ENCODE measurements around the gene LCOR. TPM values are rescaled to one million over a fixed set of nuclear protein-coding genes. Genes with fewer than 3 reads are reported as not detected.

Gene LCOR
- total RNA-seq, 4 donors from 2014 or later = 9.2 to 20.0 (median 14.6) TPM

DNA sequence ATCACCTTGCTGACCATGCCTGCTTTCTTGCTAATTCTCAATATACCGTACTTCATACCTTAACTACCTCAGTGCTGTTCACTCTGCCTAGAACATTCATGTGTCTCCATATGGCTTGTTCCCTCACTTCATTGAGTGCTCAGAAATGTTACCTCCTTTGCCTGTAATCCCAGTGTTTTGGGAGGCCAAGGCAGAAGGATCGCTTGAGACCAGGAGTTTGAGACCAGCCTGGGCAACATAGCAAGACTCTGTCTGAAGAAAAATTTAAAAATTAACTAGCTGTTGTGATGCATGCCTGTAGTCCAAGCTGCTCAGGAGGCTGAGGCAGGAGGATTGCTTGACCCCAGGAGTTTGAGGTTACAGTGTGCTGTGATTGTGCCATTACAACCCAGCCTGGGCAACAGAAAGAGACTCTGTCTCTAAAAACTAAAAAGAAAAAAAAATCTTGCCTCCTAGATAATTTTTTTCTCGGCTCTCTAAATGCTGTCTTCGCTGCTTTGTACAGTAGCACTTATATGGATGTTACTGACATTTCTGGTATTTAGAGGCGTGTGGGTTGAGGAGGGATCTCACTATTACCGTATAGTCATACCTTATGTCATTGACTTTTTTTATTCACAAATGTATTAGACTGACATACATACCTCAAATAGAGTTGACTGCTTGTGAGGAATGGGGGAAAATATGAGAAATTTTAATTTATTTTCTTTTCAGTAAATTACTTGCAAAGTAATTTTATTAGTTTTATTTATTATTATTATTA, 63.7 kb downstream of the LCOR start:
- TF ChIP-seq, protein P1, sequence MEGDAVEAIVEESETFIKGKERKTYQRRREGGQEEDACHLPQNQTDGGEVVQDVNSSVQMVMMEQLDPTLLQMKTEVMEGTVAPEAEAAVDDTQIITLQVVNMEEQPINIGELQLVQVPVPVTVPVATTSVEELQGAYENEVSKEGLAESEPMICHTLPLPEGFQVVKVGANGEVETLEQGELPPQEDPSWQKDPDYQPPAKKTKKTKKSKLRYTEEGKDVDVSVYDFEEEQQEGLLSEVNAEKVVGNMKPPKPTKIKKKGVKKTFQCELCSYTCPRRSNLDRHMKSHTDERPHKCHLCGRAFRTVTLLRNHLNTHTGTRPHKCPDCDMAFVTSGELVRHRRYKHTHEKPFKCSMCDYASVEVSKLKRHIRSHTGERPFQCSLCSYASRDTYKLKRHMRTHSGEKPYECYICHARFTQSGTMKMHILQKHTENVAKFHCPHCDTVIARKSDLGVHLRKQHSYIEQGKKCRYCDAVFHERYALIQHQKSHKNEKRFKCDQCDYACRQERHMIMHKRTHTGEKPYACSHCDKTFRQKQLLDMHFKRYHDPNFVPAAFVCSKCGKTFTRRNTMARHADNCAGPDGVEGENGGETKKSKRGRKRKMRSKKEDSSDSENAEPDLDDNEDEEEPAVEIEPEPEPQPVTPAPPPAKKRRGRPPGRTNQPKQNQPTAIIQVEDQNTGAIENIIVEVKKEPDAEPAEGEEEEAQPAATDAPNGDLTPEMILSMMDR (IDR thresholded peaks at IDR 0.05 in 4 of 5, conservative IDR thresholded peaks at IDR 0.05 in 1 of 5) = no peak
- no peak for TF ChIP-seq POLR2A (IDR thresholded peaks at IDR 0.05)

DNA sequence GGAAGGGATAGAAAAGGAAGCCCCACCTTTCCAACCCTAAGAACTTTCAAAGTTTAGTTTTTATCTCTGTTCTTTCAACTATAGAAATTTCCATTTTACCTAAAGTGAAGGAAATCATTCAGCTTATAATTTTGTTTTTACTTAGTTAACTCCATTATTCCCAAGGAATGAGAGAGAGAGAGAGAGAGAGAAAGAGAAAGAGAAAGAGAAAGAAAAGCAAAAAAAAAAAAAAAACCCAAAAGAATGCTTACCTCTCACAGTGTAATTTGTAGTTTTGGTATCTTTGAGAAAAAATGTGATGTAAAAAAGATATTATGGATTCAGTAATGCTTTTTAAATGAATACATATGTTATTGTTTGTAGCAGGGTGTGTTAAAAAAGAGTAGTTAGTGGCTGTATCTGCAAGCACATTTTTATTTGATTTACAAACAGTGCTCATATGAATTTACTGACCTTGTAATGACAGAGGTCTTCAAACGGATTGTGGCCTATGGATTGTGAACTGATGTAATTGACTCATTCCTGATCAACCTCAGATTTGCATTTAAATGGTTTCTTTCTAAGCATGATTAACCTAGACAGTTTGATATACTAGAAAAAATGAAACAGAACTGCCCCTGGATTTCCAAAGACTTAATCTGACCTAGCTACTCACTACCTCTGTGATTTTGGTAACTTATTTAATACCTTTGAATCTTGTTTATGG, 64.9 kb downstream of the LCOR start:
- TF ChIP-seq POLR2A (IDR thresholded peaks at IDR 0.05) = no peak
- TF ChIP-seq, protein P1 (IDR thresholded peaks at IDR 0.05 in 4 of 5, conservative IDR thresholded peaks at IDR 0.05 in 1 of 5) = no peak
- DNase-seq = no peak
- peaks cover 30 to 32% of the 10 kb centered on the region in 2 donors for H3K4me1 ChIP-seq
- intact Hi-C loops (cut with DNase I; ENCODE audit: low total_unique reads) (no loop called here), in situ Hi-C loops (cut with MboI; ENCODE audit: low sequenced_read_pairs in 4 of 4) (no loop called here)
- no peaks in the 10 kb centered on the region for H3K27me3 ChIP-seq
- H3K9me3 ChIP-seq = no peaks in the 10 kb centered on the region
- H3K27ac ChIP-seq = no peak overlapping the region
- no peak for ATAC-seq
- H3K4me3 ChIP-seq = no peak overlapping the region
- H3K36me3 ChIP-seq = no peaks in the 10 kb centered on the region

More for the DNA sequence above, 63.7 kb downstream of the LCOR start:
- Histone ChIP-seq H3K9me3 (no peaks in the 10 kb centered on the region), H3K36me3 (no peaks in the 10 kb centered on the region), H3K27me3 (no peaks in the 10 kb centered on the region), H3K4me1 (peaks cover 30 to 32% of the 10 kb centered on the region in 2 donors), H3K4me3 (no peak overlapping the region), H3K27ac (no peak overlapping the region)
- intact Hi-C loops (cut with DNase I; ENCODE audit: low total_unique reads) = no loop called here
- ATAC-seq = no peak
- in situ Hi-C loops (cut with MboI; ENCODE audit: low sequenced_read_pairs in 4 of 4) = no loop called here
- no peak for DNase-seq

- no peak for ATAC-seq
These were observed 70.0 kb downstream of the LCOR start for GRCh38 chr10:96902117-96902516.

DNA sequence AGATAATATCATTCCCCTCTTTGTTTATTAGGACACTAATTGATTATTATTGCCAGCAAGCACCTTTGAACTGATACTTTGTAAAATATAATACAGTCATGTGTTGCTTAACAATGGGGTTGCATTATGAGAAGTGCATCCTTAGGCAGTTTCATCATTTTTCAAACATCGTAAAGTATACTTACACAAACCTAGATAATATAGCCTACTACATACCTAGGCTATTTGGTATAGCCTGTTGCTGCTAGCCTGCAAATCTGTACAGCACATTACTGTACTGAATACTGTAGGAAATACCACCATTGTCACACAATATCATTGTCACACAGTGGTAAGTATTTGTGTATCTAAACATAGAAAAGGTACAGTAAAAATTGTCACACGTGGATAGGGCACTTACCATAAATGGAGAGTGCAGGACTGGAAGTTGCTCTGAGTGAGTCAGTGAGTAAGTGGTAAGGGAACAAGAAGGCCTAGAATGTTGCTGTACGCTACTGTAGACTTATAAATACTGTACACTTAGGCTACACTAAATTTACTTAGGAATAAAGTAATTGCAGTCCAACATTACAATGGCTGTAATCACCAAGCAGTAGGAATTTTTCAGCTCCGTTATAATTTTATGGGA, 70.7 kb downstream of the LCOR start:
- no peaks in the 10 kb centered on the region for H3K27me3 ChIP-seq
- H3K4me3 ChIP-seq = no peak overlapping the region
- H3K36me3 ChIP-seq = no peaks in the 10 kb centered on the region
- H3K27ac ChIP-seq = peak overlapping the region in 1 of 4 donors; percentile 38
- H3K9me3 ChIP-seq = no peaks in the 10 kb centered on the region
- DNase-seq = no peak
- peak; percentile 36 to 50 for ATAC-seq
- no peak for TF ChIP-seq POLR2A (IDR thresholded peaks at IDR 0.05)
- TF ChIP-seq, protein P1 (IDR thresholded peaks at IDR 0.05 in 4 of 5, conservative IDR thresholded peaks at IDR 0.05 in 1 of 5) = no peak
- in situ Hi-C loops (cut with MboI; ENCODE audit: low sequenced_read_pairs in 4 of 4) (no loop called here), intact Hi-C loops (cut with DNase I; ENCODE audit: low total_unique reads) (no loop called here)
- peaks cover 47 to 67% of the 10 kb centered on the region in 2 donors for H3K4me1 ChIP-seq

More at GRCh38 chr10:96902117-96902516, 70.0 kb downstream of the LCOR start:
- no peaks in the 10 kb centered on the region for H3K36me3 ChIP-seq
- TF ChIP-seq, protein P1 (IDR thresholded peaks at IDR 0.05 in 4 of 5, conservative IDR thresholded peaks at IDR 0.05 in 1 of 5) = no peak
- no peak for TF ChIP-seq POLR2A (IDR thresholded peaks at IDR 0.05)
- H3K27ac ChIP-seq = peak overlapping the region in 1 of 4 donors; percentile 7
- intact Hi-C loops (cut with DNase I; ENCODE audit: low total_unique reads) = no loop called here
- H3K4me1 ChIP-seq = peaks cover 55 to 67% of the 10 kb centered on the region in 2 donors
- H3K9me3 ChIP-seq = no peaks in the 10 kb centered on the region
- no peak overlapping the region for H3K4me3 ChIP-seq
- H3K27me3 ChIP-seq = no peaks in the 10 kb centered on the region
- DNase-seq = no peak
- in situ Hi-C loops (cut with MboI; ENCODE audit: low sequenced_read_pairs in 4 of 4) = no loop called here
